CD14-positive monocyte (primary cell): ENCODE results near the gene PTPRN2. TPM values are rescaled to one million over a fixed set of nuclear protein-coding genes. Genes with fewer than 3 reads are reported as not detected.

ENCODE experiments used
- DNase-seq, 3 donors: peaks; one replicate each; pipeline ENCODE4 v3.0.0-alpha.2; 2011 to 2022
- H2AFZ ChIP-seq: 2 replicates; pipeline ENCODE4 v1.6.0; 2012; ENCODE audit warnings: mild to moderate bottlenecking, low read depth, low read length, inconsistent platforms; ENCODE audit not compliant: insufficient read depth, poor library complexity, severe bottlenecking
- H3K27ac ChIP-seq, 2 donors: 1 replicate in 1 of 2; 2 replicates in 1 of 2; pipeline ENCODE4 v1.5.1; 2012 to 2013; ENCODE audit warnings: low read length in 2 of 2, control low read depth in 1 of 2, inconsistent platforms in 1 of 2, low read depth in 1 of 2, mild to moderate bottlenecking in 1 of 2
- H3K27me3 ChIP-seq, 2 donors: one replicate each; pipeline versions ENCODE4 v1.6.0 to v1.6.1; 2011 to 2013; ENCODE audit warnings: low read length in 2 of 2; ENCODE audit not compliant: control insufficient read depth in 2 of 2, insufficient read depth in 2 of 2
- H3K36me3 ChIP-seq, 2 donors: replicated peaks in 1 of 2; 1 replicate in 1 of 2; 2 replicates in 1 of 2; pipeline versions ENCODE4 v1.5.1 to v1.6.1; 2012 to 2013; ENCODE audit warnings: low read length in 2 of 2, control low read depth in 1 of 2, inconsistent platforms in 1 of 2, mild to moderate bottlenecking in 1 of 2; ENCODE audit not compliant: insufficient read depth in 2 of 2, control insufficient read depth in 1 of 2
- H3K4me1 ChIP-seq, 2 donors: 1 replicate in 1 of 2; 2 replicates in 1 of 2; pipeline versions ENCODE4 v1.5.1 to v1.6.1; 2012 to 2013; ENCODE audit warnings: low read length in 2 of 2, control low read depth in 1 of 2, inconsistent platforms in 1 of 2, mild to moderate bottlenecking in 1 of 2, moderate library complexity in 1 of 2; ENCODE audit not compliant: insufficient read depth in 2 of 2, control insufficient read depth in 1 of 2
- H3K4me2 ChIP-seq: replicated peaks from 2 replicates; pipeline ENCODE3; 2012; ENCODE audit warnings: low read length, moderate library complexity, mild to moderate bottlenecking; ENCODE audit not compliant: poor library complexity, severe bottlenecking; ENCODE audit errors: extremely low read depth
- H3K4me3 ChIP-seq, 3 experiments: fragments of 200-600 bp in 1 of 3; sonication (generic) in 1 of 3; replicated peaks in 1 of 3; 1 replicate in 2 of 3; 2 replicates in 1 of 3; pipeline ENCODE4 v1.5.1; 2011 to 2013; ENCODE audit warnings: low read length in 3 of 3, mild to moderate bottlenecking in 3 of 3, control low read depth in 2 of 3, low read depth in 2 of 3, inconsistent platforms in 1 of 3, moderate library complexity in 1 of 3
- H3K79me2 ChIP-seq: 2 replicates; pipeline ENCODE4 v1.6.0; 2012; ENCODE audit warnings: mild to moderate bottlenecking, control low read depth, inconsistent platforms, low read length, moderate library complexity; ENCODE audit not compliant: insufficient read depth
- H3K9ac ChIP-seq: 2 replicates; pipeline ENCODE4 v1.6.0; 2017; ENCODE audit warnings: low read length, mild to moderate bottlenecking; ENCODE audit not compliant: insufficient read depth, poor library complexity, severe bottlenecking
- H3K9me3 ChIP-seq, 2 donors: replicated peaks in 1 of 2; 1 replicate in 1 of 2; 2 replicates in 1 of 2; pipeline versions ENCODE4 v1.5.1 to v1.6.1; 2012 to 2013; ENCODE audit warnings: low read length in 2 of 2, control low read depth in 1 of 2; ENCODE audit not compliant: control insufficient read depth in 1 of 2, insufficient read depth in 1 of 2
- H4K20me1 ChIP-seq: 2 replicates; pipeline ENCODE4 v1.6.0; 2012; ENCODE audit warnings: mild to moderate bottlenecking, low read length, control low read depth, moderate library complexity; ENCODE audit not compliant: insufficient read depth
- H3K27ac Mint-ChIP-seq, 7 donors: one replicate each; pipeline ENCODE4 v1.8.0; 2020; ENCODE audit warnings: mild to moderate bottlenecking in 7 of 7, mixed read lengths in 7 of 7, moderate library complexity in 6 of 7, inconsistent platforms in 2 of 7
- H3K27me3 Mint-ChIP-seq, 3 donors: one replicate each; pipeline ENCODE4 v1.8.0; 2021 to 2022; ENCODE audit warnings: low read depth in 3 of 3, mild to moderate bottlenecking in 3 of 3, mixed read lengths in 3 of 3, moderate library complexity in 3 of 3, inconsistent platforms in 1 of 3
- H3K36me3 Mint-ChIP-seq, 2 donors: one replicate each; pipeline ENCODE4 v1.8.0; 2020; ENCODE audit warnings: mixed read lengths in 2 of 2, inconsistent platforms in 1 of 2, mild to moderate bottlenecking in 1 of 2
- H3K4me1 Mint-ChIP-seq: one replicate; pipeline ENCODE4 v1.8.0; 2020; ENCODE audit warnings: mild to moderate bottlenecking, mixed read lengths
- H3K4me3 Mint-ChIP-seq, 2 donors: one replicate each; pipeline ENCODE4 v1.8.0; 2020; ENCODE audit warnings: mild to moderate bottlenecking in 2 of 2, mixed read lengths in 2 of 2, moderate library complexity in 1 of 2
- H3K9me3 Mint-ChIP-seq, 7 donors: one replicate each; pipeline ENCODE4 v1.8.0; 2020 to 2022; ENCODE audit warnings: mixed read lengths in 7 of 7, mild to moderate bottlenecking in 6 of 7, moderate library complexity in 6 of 7, inconsistent platforms in 2 of 7
- WGBS: methylation state at CpG from one replicate; pipeline ENCODE4 v1.1.5; 2013; ENCODE audit warnings: missing lambda C conversion rate; ENCODE audit not compliant: insufficient coverage; 5-methylcytosine and 5-hydroxymethylcytosine counted together
- intact Hi-C, 2 donors: fragments of 100-400 bp; cut with micrococcal nuclease; formaldehyde crosslinking; loops; one replicate each; pipeline versions ENCODE4 v1.15.0 to v1.15.1; 2023
- polyA plus RNA-seq, 3 donors: library from polyadenylated mRNA; depleted of rRNA in 1 of 3; unstranded in 2 of 3; stranded (reverse) in 1 of 3; fragments of 300-500 nt in 2 of 3; fragments of >200 nt in 1 of 3; fragmentation: Illumina TruSeq in 2 of 3; gene quantifications; 1 replicate in 2 of 3; 2 replicates in 1 of 3; pipeline ENCODE4 v1.2.3, GENCODE V29; 2012 to 2021
- TF ChIP-seq, protein P1 (sequence below): fragments of 200-600 bp; IDR thresholded peaks from one replicate; pipeline ENCODE4 v1.8.0; 2022; ENCODE audit warnings: antibody characterized with exemption, mild to moderate bottlenecking

The PTPRN2 gene
- polyA plus RNA-seq, 3 donors: 0.25 to 1.4 (median 0.97) TPM

DNA sequence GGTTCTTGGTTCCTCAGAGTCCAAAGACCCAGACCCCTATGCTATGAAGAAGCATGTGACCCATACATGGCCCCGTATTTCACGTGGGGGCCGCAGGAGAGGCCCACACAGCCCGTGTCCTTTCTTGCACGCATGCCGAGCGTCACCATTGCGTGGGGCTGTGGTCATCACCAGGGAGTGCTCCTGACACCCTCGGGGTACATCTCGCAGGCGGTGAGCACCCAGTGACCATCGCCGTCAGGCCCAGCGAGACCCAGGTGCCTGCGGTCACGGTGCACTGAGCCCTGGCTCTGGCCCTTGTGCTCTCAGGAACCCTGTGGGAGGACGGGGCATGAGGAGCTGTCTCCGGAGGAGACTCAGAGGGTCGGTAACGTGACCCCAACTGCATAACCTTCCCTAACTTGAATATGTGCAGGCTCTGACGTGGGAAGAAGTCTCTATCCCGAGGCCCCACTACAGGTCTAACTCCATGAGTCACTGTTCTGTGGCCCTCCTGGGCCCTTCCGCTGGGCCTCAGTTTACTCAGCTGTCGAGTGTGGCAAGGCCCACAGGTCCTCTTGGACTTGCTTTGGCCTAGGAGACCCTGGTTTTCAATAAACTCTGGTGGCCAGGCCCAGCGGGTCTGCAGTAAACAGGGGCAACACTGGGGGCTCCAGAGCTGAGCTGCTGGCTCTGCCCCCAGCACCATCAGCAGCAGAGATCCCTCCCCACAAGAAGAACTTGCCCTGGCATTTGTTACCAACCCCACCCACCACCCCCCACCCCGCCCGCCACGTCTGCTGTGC is 503.9 kb downstream of the PTPRN2 start:
- intact Hi-C loops: no loop called here
- Mint-ChIP-seq H3K27me3 (peaks cover 0 to 2% (median 1%) of the 10 kb centered on the region in 3 donors), H3K4me1 (no peaks in the 10 kb centered on the region), H3K9me3 (peaks cover 19 to 45% (median 28%) of the 10 kb centered on the region in 7 donors), H3K36me3 (no peaks in the 10 kb centered on the region), H3K4me3 (no peak overlapping the region), H3K27ac (no peak overlapping the region)
- no peaks in the 10 kb centered on the region for H4K20me1 ChIP-seq
- no peak for DNase-seq
- WGBS: 90% methylated on average over 24 of the region's 28 CpGs
- H3K27me3 ChIP-seq: no peaks in the 10 kb centered on the region
- TF ChIP-seq, protein P1, sequence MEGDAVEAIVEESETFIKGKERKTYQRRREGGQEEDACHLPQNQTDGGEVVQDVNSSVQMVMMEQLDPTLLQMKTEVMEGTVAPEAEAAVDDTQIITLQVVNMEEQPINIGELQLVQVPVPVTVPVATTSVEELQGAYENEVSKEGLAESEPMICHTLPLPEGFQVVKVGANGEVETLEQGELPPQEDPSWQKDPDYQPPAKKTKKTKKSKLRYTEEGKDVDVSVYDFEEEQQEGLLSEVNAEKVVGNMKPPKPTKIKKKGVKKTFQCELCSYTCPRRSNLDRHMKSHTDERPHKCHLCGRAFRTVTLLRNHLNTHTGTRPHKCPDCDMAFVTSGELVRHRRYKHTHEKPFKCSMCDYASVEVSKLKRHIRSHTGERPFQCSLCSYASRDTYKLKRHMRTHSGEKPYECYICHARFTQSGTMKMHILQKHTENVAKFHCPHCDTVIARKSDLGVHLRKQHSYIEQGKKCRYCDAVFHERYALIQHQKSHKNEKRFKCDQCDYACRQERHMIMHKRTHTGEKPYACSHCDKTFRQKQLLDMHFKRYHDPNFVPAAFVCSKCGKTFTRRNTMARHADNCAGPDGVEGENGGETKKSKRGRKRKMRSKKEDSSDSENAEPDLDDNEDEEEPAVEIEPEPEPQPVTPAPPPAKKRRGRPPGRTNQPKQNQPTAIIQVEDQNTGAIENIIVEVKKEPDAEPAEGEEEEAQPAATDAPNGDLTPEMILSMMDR: no peak
- H3K9ac ChIP-seq: no peak overlapping the region
- peaks cover 19 to 42% of the 10 kb centered on the region in 2 donors for H3K9me3 ChIP-seq
- no peaks in the 10 kb centered on the region for H3K79me2 ChIP-seq
- H3K36me3 ChIP-seq: no peaks in the 10 kb centered on the region
- H2AFZ ChIP-seq: no peak overlapping the region
- H3K4me3 ChIP-seq: no peak overlapping the region
- H3K4me1 ChIP-seq: no peaks in the 10 kb centered on the region
- no peak overlapping the region for H3K27ac ChIP-seq
- H3K4me2 ChIP-seq: no peak overlapping the region

DNA sequence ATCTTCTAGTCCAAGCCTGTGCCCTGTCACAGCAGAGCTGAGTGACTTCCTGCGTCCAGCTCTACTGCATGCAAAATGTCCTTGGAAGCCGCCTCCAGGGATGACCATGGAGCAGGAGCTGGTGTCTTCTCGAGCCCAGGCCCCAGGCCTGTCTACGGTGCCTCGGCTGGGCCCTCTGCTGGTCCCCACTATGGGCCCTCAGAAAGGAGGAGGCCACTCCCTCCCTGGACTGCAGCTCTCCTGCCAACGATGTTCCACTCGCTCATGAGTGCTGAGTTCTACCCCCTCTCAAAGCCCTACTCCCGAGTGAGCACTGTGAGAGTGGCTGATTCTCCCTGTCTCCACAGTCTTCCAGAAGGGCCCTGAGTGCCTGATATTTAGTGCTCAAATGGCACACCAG is 504.9 kb downstream of the PTPRN2 start:
- H3K4me1 Mint-ChIP-seq: no peaks in the 10 kb centered on the region
- WGBS: 99% methylated on average over 7 of the region's 8 CpGs
- no peak for DNase-seq

More for the DNA sequence above, 504.9 kb downstream of the PTPRN2 start:
- Histone ChIP-seq H3K9ac (no peak overlapping the region), H3K79me2 (no peaks in the 10 kb centered on the region), H3K27me3 (no peaks in the 10 kb centered on the region), H3K36me3 (no peaks in the 10 kb centered on the region), H4K20me1 (no peaks in the 10 kb centered on the region), H3K9me3 (peaks cover 19 to 42% of the 10 kb centered on the region in 2 donors), H3K4me1 (no peaks in the 10 kb centered on the region), H3K27ac (no peak overlapping the region), H2AFZ (no peak overlapping the region), H3K4me3 (no peak overlapping the region), H3K4me2 (no peak overlapping the region)
- intact Hi-C loops: no loop called here
- Mint-ChIP-seq H3K9me3 (peaks cover 19 to 47% (median 28%) of the 10 kb centered on the region in 7 donors), H3K27ac (no peak overlapping the region), H3K4me3 (no peak overlapping the region), H3K27me3 (peaks cover 0 to 2% (median 1%) of the 10 kb centered on the region in 3 donors), H3K36me3 (no peaks in the 10 kb centered on the region)
- TF ChIP-seq, protein P1: no peak
